Measurements from ENCODE around the gene TM9SF1. TPM values are rescaled to one million over a fixed set of nuclear protein-coding genes. Genes with fewer than 3 reads are reported as not detected.

Gene TM9SF1
- total and polyA plus RNA-seq, 2 of the 4 experiments (the other 2 are of a cell fraction) = 40.4 to 65.6 TPM

DNA sequence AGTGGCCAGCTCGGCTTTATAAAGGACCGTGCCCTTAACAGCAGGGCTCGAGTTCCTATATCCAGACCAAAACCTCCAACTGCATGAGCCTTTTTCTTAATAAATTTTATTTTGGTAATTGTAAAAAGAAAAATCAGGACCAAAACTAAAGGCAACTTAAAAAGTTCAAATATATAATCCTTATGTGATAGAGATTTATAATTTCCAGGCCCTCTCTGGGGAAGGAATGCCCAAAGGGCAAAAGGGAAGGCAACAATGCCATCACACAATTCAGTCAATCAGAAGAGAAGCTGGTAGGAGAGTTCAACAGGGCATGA lies 6.2 kb downstream of the TM9SF1 start:
- no peak overlapping the region for H3K4ac ChIP-seq (ENCODE audit: low read depth, low read length)
- H3K9me3 ChIP-seq (ENCODE audit: control insufficient read depth, insufficient read depth, low read length) = no peaks in the 10 kb centered on the region
- TF ChIP-seq CEBPB (IDR thresholded peaks at IDR 0.05; ENCODE audit: low read depth, low read length) (no peak), BHLHE40 (IDR thresholded peaks at IDR 0.05; ENCODE audit: low read depth, low read length) (no peak)
- TF ChIP-seq, protein P1, sequence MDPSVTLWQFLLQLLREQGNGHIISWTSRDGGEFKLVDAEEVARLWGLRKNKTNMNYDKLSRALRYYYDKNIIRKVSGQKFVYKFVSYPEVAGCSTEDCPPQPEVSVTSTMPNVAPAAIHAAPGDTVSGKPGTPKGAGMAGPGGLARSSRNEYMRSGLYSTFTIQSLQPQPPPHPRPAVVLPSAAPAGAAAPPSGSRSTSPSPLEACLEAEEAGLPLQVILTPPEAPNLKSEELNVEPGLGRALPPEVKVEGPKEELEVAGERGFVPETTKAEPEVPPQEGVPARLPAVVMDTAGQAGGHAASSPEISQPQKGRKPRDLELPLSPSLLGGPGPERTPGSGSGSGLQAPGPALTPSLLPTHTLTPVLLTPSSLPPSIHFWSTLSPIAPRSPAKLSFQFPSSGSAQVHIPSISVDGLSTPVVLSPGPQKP (IDR thresholded peaks at IDR 0.05; ENCODE audit: borderline replicate concordance, low read depth, low read length) = no peak
- no peak overlapping the region for H3K23ac ChIP-seq (ENCODE audit: low read depth, low read length)
- H3K27me3 ChIP-seq (ENCODE audit: control insufficient read depth, insufficient read depth, low read length) = no peaks in the 10 kb centered on the region
- H2BK20ac ChIP-seq (ENCODE audit: low read depth, low read length) = no peak overlapping the region
- DNase-seq (no peak), ATAC-seq (ENCODE audit: low read depth) (no peak)
- H3K14ac ChIP-seq (replicated peaks; ENCODE audit: low read depth, low read length) = no peak overlapping the region
- 0 out of 2 replicates have a peak overlapping the region, but pooled peaks have one; percentile 16 for H2AK5ac ChIP-seq (ENCODE audit: low read depth, low read length)
- peaks cover 24 to 70% of the 10 kb centered on the region in 2 experiments for H3K79me1 ChIP-seq (ENCODE audit: low read depth in 1 of 2, low read length in 2 of 2)
- BruUV-seq (replicated peaks) = no TSS peak
- 0 out of 2 replicates have a peak overlapping the region, but pooled peaks have one; percentile 15 for H4K5ac ChIP-seq (ENCODE audit: low read depth, low read length)
- dilution Hi-C loops (cut with HindIII; ENCODE audit: low sequenced_read_pairs, unreplicated experiment) (no loop called here), in situ Hi-C loops (cut with MboI; ENCODE audit: low sequenced_read_pairs) (no loop called here), intact Hi-C loops (cut with micrococcal nuclease) (no loop called here)
- no peak overlapping the region for H2BK15ac ChIP-seq (ENCODE audit: low read depth, low read length)
- no peak overlapping the region for H3K18ac ChIP-seq (ENCODE audit: low read depth, low read length)
- no peak overlapping the region for H2BK5ac ChIP-seq (ENCODE audit: low read depth, low read length, poor library complexity, severe bottlenecking)
- no peak overlapping the region for H3K4me3 ChIP-seq (ENCODE audit: insufficient read depth, low read depth, low read length)
- ChIA-PET CTCF (interaction anchor here (1.0 to 1.3 kb wide), 2 partner anchors 28 to 108 kb away, joined by 3 to 4 read pairs; partner anchors contain the start of gene IRF9), POLR2A (ENCODE audit: unreplicated experiment) (interaction anchor here (0.6 kb wide), 1 partner anchor 9 kb away, joined by 3 read pairs; no protein-coding TSS in a partner anchor)
- no peak overlapping the region for H3K9ac ChIP-seq (ENCODE audit: low read depth, low read length)
- H2AFZ ChIP-seq (replicated peaks; ENCODE audit: low read length, poor library complexity) = peak overlapping the region; percentile 96
- peak overlapping the region; percentile 99 for H2AK9ac ChIP-seq (replicated peaks; ENCODE audit: low read depth, low read length, poor library complexity)
- no peaks in the 10 kb centered on the region for H4K20me1 ChIP-seq (ENCODE audit: insufficient read depth, low read length)
- peaks cover 4% of the 10 kb centered on the region for H3K4me1 ChIP-seq (ENCODE audit: control insufficient read depth, insufficient read depth, low read length)
- H3K36me3 ChIP-seq (ENCODE audit: control insufficient read depth, insufficient read depth, low read length) = peaks cover 49% of the 10 kb centered on the region
- H3K27ac ChIP-seq (ENCODE audit: insufficient read depth, low read length) = no peak overlapping the region
- H2BK120ac ChIP-seq (ENCODE audit: low read depth, low read length) = no peak overlapping the region
- peak overlapping the region; percentile 18 for H3K4me2 ChIP-seq (ENCODE audit: low read depth, low read length)
- H3K9me1 ChIP-seq (ENCODE audit: insufficient read depth, low read length) = peaks cover 18% of the 10 kb centered on the region
- WGBS, 2 experiments (ENCODE audit: extremely low coverage in 2 of 2, insufficient read length in 1 of 2) = no CpG with 5 or more reads among the region's 3 CpGs
- no peak overlapping the region for H4K91ac ChIP-seq (ENCODE audit: insufficient read depth, low read depth, low read length)
- H3K56ac ChIP-seq (ENCODE audit: extremely low read depth, insufficient read depth, low read length) = no peak overlapping the region
- peak overlapping the region; percentile 6 to 89; a peak in 2 of 4 replicates for H4K8ac ChIP-seq (ENCODE audit: low read depth in 2 of 2, low read length in 2 of 2)
